HepG2 (cell line): ENCODE data around the gene JDP2. TPM values are rescaled to one million over a fixed set of nuclear protein-coding genes. Genes with fewer than 3 reads are reported as not detected.

Experiments
- ATAC-seq: fragments of 200-7000 bp; cut with Tn5 transposase; 3 replicates; pipeline ENCODE4 v1.9.1; 2020; ENCODE audit warnings: mild to moderate bottlenecking, moderate library complexity
- BruUV-seq: library from RNA; stranded (reverse); fragments of 400-500 nt; replicated peaks from 2 replicates; lab custom pipeline; 2021; lab: Mats Ljungman, UMichigan
- CTCF ChIA-PET: fragments of 300-600 bp; formaldehyde crosslinking; extraction: SDS; loops from one replicate; lab custom pipeline; 2021; ENCODE audit warnings: low total read pairs, inconsistent platforms, low intra/inter-chr PET ratio; lab: Yijun Ruan, JAX
- POLR2A ChIA-PET: fragments of 350-600 bp; sonication (Branson Sonifier 250); formaldehyde crosslinking; loops from one replicate; lab custom pipeline; 2020; ENCODE audit warnings: antibody characterized with exemption, inconsistent platforms; lab: Yijun Ruan, JAX
- DNase-seq: peaks from one replicate; pipeline ENCODE4 v3.0.0-alpha.2; 2015; ENCODE audit warnings: low spot score
- FAIRE-seq: peaks from 3 replicates; lab custom pipeline; 2011; peaks lifted over from hg19 to GRCh38; lab: Jason Lieb, UNC
- H2AFZ ChIP-seq: one replicate; pipeline ENCODE4 v1.6.1; 2011; ENCODE audit warnings: low read length, inconsistent platforms
- H3K27ac ChIP-seq: fragments of 300-600 bp; 3 replicates; pipeline ENCODE4 v1.8.0; 2011; ENCODE audit warnings: mixed run types, mild to moderate bottlenecking, mixed read lengths, low read length, inconsistent platforms; ENCODE audit not compliant: insufficient read depth; ENCODE audit errors: extremely low read length
- H3K27me3 ChIP-seq, 2 experiments: fragments of 200-600 bp in 1 of 2; 2 replicates in 1 of 2; 3 replicates in 1 of 2; pipeline versions ENCODE4 v1.6.0 to v1.8.0; 2011; ENCODE audit warnings: low read length in 2 of 2, mild to moderate bottlenecking in 2 of 2, moderate library complexity in 2 of 2, inconsistent platforms in 1 of 2; ENCODE audit not compliant: insufficient read depth in 2 of 2, control insufficient read depth in 1 of 2
- H3K36me3 ChIP-seq, 2 experiments: fragments of 200-600 bp in 1 of 2; replicated peaks in 1 of 2; 2 replicates in 1 of 2; 3 replicates in 1 of 2; pipeline versions ENCODE4 v1.5.1 to v1.8.0; 2011; ENCODE audit warnings: low read length in 2 of 2, inconsistent platforms in 1 of 2; ENCODE audit not compliant: insufficient read depth in 2 of 2, control insufficient read depth in 1 of 2
- H3K4me1 ChIP-seq: 2 replicates; pipeline ENCODE4 v1.5.1; 2012; ENCODE audit warnings: low read length, inconsistent platforms; ENCODE audit not compliant: insufficient read depth
- H3K4me2 ChIP-seq: 2 replicates; pipeline ENCODE4 v1.6.0; 2011; ENCODE audit warnings: low read depth, low read length, inconsistent platforms
- H3K4me3 ChIP-seq, 3 experiments: fragments of 200-600 bp in 1 of 3; sonication (generic), shearing (Covaris generic) in 1 of 3; replicated peaks in 1 of 3; 2 replicates each; pipeline ENCODE4 v1.5.1; 2011 to 2016; ENCODE audit warnings: low read length in 3 of 3, inconsistent platforms in 2 of 3, low read depth in 2 of 3, mild to moderate bottlenecking in 2 of 3, control low read depth in 1 of 3, mixed read lengths in 1 of 3; ENCODE audit not compliant: insufficient read depth in 1 of 3
- H3K79me2 ChIP-seq: one replicate; pipeline ENCODE4 v1.6.1; 2011; ENCODE audit warnings: low read length, inconsistent platforms; ENCODE audit not compliant: insufficient read depth
- H3K9ac ChIP-seq: 2 replicates; pipeline ENCODE4 v1.6.0; 2011; ENCODE audit warnings: mild to moderate bottlenecking, low read depth, low read length, inconsistent platforms; ENCODE audit not compliant: insufficient read depth
- H3K9me3 ChIP-seq: 2 replicates; pipeline ENCODE4 v1.5.1; 2012; ENCODE audit warnings: mild to moderate bottlenecking, low read length
- H4K20me1 ChIP-seq: 2 replicates; pipeline ENCODE4 v1.6.0; 2011; ENCODE audit warnings: inconsistent platforms, mild to moderate bottlenecking, low read length, moderate library complexity; ENCODE audit not compliant: insufficient read depth
- ARHGAP35 ChIP-seq: sonication (generic); formaldehyde crosslinking; IDR thresholded peaks from 2 replicates; pipeline ENCODE4 v1.9.0; 2022; ENCODE audit warnings: mild to moderate bottlenecking, inconsistent platforms, moderate library complexity, missing genetic modification reagents, borderline replicate concordance
- ASH2L ChIP-seq: fragments of 300-600, 200-600 bp; sonication (generic); IDR thresholded peaks from 2 replicates; pipeline ENCODE4 v1.7.0; 2017; ENCODE audit warnings: low read depth, mild to moderate bottlenecking, moderate library complexity, mixed read lengths, low read length; ENCODE audit not compliant: insufficient read length
- CHD4 ChIP-seq: fragments of 200-600 bp; sonication (generic); IDR thresholded peaks from 2 replicates; pipeline ENCODE4 v1.7.0; 2017; ENCODE audit warnings: mild to moderate bottlenecking, low read length, borderline replicate concordance
- DR1 ChIP-seq: sonication (generic); formaldehyde crosslinking; IDR thresholded peaks from 2 replicates; pipeline ENCODE4 v1.8.0; 2021; ENCODE audit warnings: mild to moderate bottlenecking, missing genetic modification reagents, inconsistent platforms
- E2F2 ChIP-seq: sonication (generic); formaldehyde crosslinking; IDR thresholded peaks from 2 replicates; pipeline ENCODE4 v1.4.0; 2020; ENCODE audit warnings: missing genetic modification reagents, borderline replicate concordance
- FOXJ3 ChIP-seq: sonication (generic); formaldehyde crosslinking; IDR thresholded peaks from 2 replicates; pipeline ENCODE4 v1.4.0; 2020; ENCODE audit warnings: missing genetic modification reagents, mild to moderate bottlenecking, borderline replicate concordance
- FUBP1 ChIP-seq: sonication (generic); formaldehyde crosslinking; IDR thresholded peaks from 2 replicates; pipeline ENCODE4 v1.5.1; 2020; ENCODE audit warnings: missing genetic modification reagents, mild to moderate bottlenecking, borderline replicate concordance
- ISX ChIP-seq: sonication (generic); formaldehyde crosslinking; conservative IDR thresholded peaks from 2 replicates; pipeline ENCODE4 v1.5.0; 2020; ENCODE audit warnings: missing genetic modification reagents
- RAD51 ChIP-seq: fragments of 450-650 bp; IDR thresholded peaks from 2 replicates; pipeline ENCODE4 v1.6.1; 2016; ENCODE audit warnings: borderline replicate concordance
- RBM39 ChIP-seq: fragments of 200-400 bp; formaldehyde crosslinking; IDR thresholded peaks from one replicate; pipeline ENCODE4 v1.6.1; 2018; ENCODE audit warnings: antibody characterized with exemption, mild to moderate bottlenecking, low read depth, low read length; ENCODE audit not compliant: poor library complexity, severe bottlenecking
- RFXAP ChIP-seq: sonication (generic); formaldehyde crosslinking; IDR thresholded peaks from 2 replicates; pipeline ENCODE4 v1.4.0; 2020; ENCODE audit warnings: missing genetic modification reagents, borderline replicate concordance
- SSRP1 ChIP-seq: IDR thresholded peaks from 2 replicates; pipeline ENCODE4 v1.6.1; 2016; ENCODE audit warnings: control low read depth
- TARDBP ChIP-seq: sonication (generic); formaldehyde crosslinking; IDR thresholded peaks from 2 replicates; pipeline ENCODE4 v1.8.0; 2022; ENCODE audit warnings: mild to moderate bottlenecking, missing genetic modification reagents
- U2AF2 ChIP-seq: fragments of 200-400 bp; formaldehyde crosslinking; IDR thresholded peaks from 2 replicates; pipeline ENCODE4 v1.6.1; 2017; ENCODE audit warnings: low read depth, mild to moderate bottlenecking, low read length
- ZNF607 ChIP-seq: sonication (generic); formaldehyde crosslinking; IDR thresholded peaks from 2 replicates; pipeline ENCODE4 v1.5.1; 2020; ENCODE audit warnings: missing genetic modification reagents, mild to moderate bottlenecking, borderline replicate concordance
- ZNF768 ChIP-seq: sonication (generic); formaldehyde crosslinking; IDR thresholded peaks from 2 replicates; pipeline ENCODE4 v1.4.0; 2020; ENCODE audit warnings: missing genetic modification reagents
- WGBS: methylation state at CpG from one replicate; pipeline ENCODE4 v1.1.6; 2017; ENCODE audit warnings: low lambda C conversion rate; 5-methylcytosine and 5-hydroxymethylcytosine counted together
- in situ Hi-C: cut with HindIII; loops from 2 replicates; pipeline ENCODE4 v1.10.0; 2017; ENCODE audit warnings: low pct_unique_long_range_greater_than_20kb; ENCODE audit not compliant: extremely low pct_ligation_motif_present
- intact Hi-C: fragments of 100-400 bp; cut with micrococcal nuclease; formaldehyde crosslinking; loops from one replicate; pipeline ENCODE4 v1.10.0; 2022; ENCODE audit not compliant: unreplicated experiment
- polyA plus RNA-seq, 8 experiments: library from polyadenylated mRNA; depleted of rRNA in 3 of 8; stranded (reverse) in 7 of 8; unstranded in 1 of 8; fragments of >200 nt; fragmentation: Illumina TruSeq in 4 of 8; extraction: Trizol in 4 of 8; gene quantifications; 2 replicates each; pipeline versions ENCODE4 v1.2.1 to v1.2.3, GENCODE V29; 2011 to 2016; ENCODE audit warnings: low read depth in 4 of 8, missing spikeins in 1 of 8, mixed read lengths in 1 of 8; ENCODE audit not compliant: insufficient read depth in 1 of 8
- total RNA-seq, 5 experiments: library from RNA; depleted of rRNA; stranded (reverse); fragments of >200 nt; fragmentation: Illumina TruSeq; extraction: Trizol; gene quantifications; 2 replicates each; pipeline ENCODE4 v1.2.3, GENCODE V29; 2016; ENCODE audit warnings: low read depth in 1 of 5

JDP2 gene
- total and polyA plus RNA-seq, 2 of the 13 experiments (the other 11 are each of a cell fraction or from before 2014, with no cell fraction given), result 8.0 to 8.9 TPM

GRCh38 chr14:75486318-75486717 is 58.5 kb downstream of the JDP2 start:
- CTCF ChIA-PET, result interaction anchor here (0.7 kb wide), 1 partner anchor 180 kb away, joined by 3 read pairs; no protein-coding TSS in a partner anchor
- BruUV-seq, result no TSS peak
- TF ChIP-seq ASH2L, result no peak
- no peak for TF ChIP-seq SSRP1 (CRISPR knock-in tag)
- no peak for TF ChIP-seq ZNF607
- peak; percentile 12; the same call in 1 of the 2 replicates for TF ChIP-seq RAD51
- Histone ChIP-seq H3K9me3 (no peaks in the 10 kb centered on the region), H3K27me3 (no peaks in the 10 kb centered on the region; a peak in 1 of 5 replicates), H3K4me1 (0 out of 2 replicates have a peak, but pooled peaks cover 9% of the 10 kb centered on the region), H3K36me3 (no peaks in the 10 kb centered on the region), H3K4me3 (no peak overlapping the region), H3K4me2 (no peak overlapping the region), H2AFZ (no peak overlapping the region), H3K9ac (no peak overlapping the region), H3K27ac (no peak overlapping the region), H3K79me2 (no peaks in the 10 kb centered on the region), H4K20me1 (no peaks in the 10 kb centered on the region)
- intact Hi-C loops, result no loop called here
- in situ Hi-C loops, result loop anchor here (5.0 to 10.0 kb wide), 2 partner anchors 179 to 362 kb away; partner anchors contain the start of gene NEK9
- DNase-seq (no peak), FAIRE-seq (no peak), ATAC-seq (no peak)
- POLR2A ChIA-PET, result no interaction called here
- 60% methylated on average over 1 of the region's 1 CpG for WGBS

GRCh38 chr14:75487155-75487671 is 59.4 kb downstream of the JDP2 start:
- no peak for ATAC-seq
- TF ChIP-seq RFXAP (no peak), DR1 (CRISPR knock-in tag) (no peak), E2F2 (CRISPR knock-in tag) (no peak), FOXJ3 (no peak), RBM39 (no peak), ISX (CRISPR knock-in tag) (no peak), ARHGAP35 (no peak), TARDBP (CRISPR knock-in tag) (no peak), ZNF768 (no peak), FUBP1 (CRISPR knock-in tag) (no peak), CHD4 (no peak), U2AF2 (no peak)

More at GRCh38 chr14:75487155-75487671, 59.4 kb downstream of the JDP2 start:
- 0 out of 2 replicates have a peak, but pooled peaks cover 9% of the 10 kb centered on the region for H3K4me1 ChIP-seq
- no TSS peak for BruUV-seq
- no peak overlapping the region for H2AFZ ChIP-seq
- intact Hi-C loops, result no loop called here
- POLR2A ChIA-PET, result no interaction called here
- no peaks in the 10 kb centered on the region for H4K20me1 ChIP-seq
- H3K9me3 ChIP-seq, result no peaks in the 10 kb centered on the region
- no peaks in the 10 kb centered on the region; a peak in 1 of 5 replicates for H3K27me3 ChIP-seq
- FAIRE-seq (no peak), DNase-seq (no peak)
- H3K36me3 ChIP-seq, result no peaks in the 10 kb centered on the region
- H3K79me2 ChIP-seq, result no peaks in the 10 kb centered on the region
- no peak overlapping the region for H3K4me3 ChIP-seq
- 36% methylated on average over 7 of the region's 7 CpGs for WGBS
- H3K4me2 ChIP-seq, result no peak overlapping the region
- H3K9ac ChIP-seq, result no peak overlapping the region
- in situ Hi-C loops, result loop anchor here (5.0 to 10.0 kb wide), 2 partner anchors 180 to 362 kb away; partner anchors contain the start of gene NEK9
- H3K27ac ChIP-seq, result no peak overlapping the region
- CTCF ChIA-PET, result no interaction called here
